ENCODE measurements around the gene CD248. TPM values are rescaled to one million over a fixed set of nuclear protein-coding genes. Genes with fewer than 3 reads are reported as not detected.

The CD248 gene
- total and polyA plus RNA-seq, 2 donors (not counting 1 experiment from before 2014, with no cell fraction given) = 0.40 to 0.96 TPM

- H3K36me3 ChIP-seq (replicated peaks in 1 of 2; ENCODE audit: control extremely low read depth in 1 of 2, control insufficient read depth in 1 of 2, extremely low read depth in 1 of 2, insufficient read depth in 2 of 2, low read length in 1 of 2) = no peaks in the 10 kb centered on the region
- H2AFZ ChIP-seq (ENCODE audit: insufficient read depth, low read depth, low read length, poor library complexity, severe bottlenecking) = peak overlapping the region; percentile 71
- peak overlapping the region; percentile 37 for H3K9ac ChIP-seq (ENCODE audit: low read length)
- intact Hi-C loops (cut with micrococcal nuclease) = no loop called here
- WGBS (ENCODE audit: insufficient coverage) = 25% methylated on average over 16 of the region's 16 CpGs
- peaks cover 0 to 4% (median 0%) of the 10 kb centered on the region in 3 donors for H3K9me3 ChIP-seq (ENCODE audit: control extremely low read depth in 1 of 3, control insufficient read depth in 2 of 3, insufficient read depth in 1 of 3, low read length in 2 of 3)
- H3K27me3 ChIP-seq (replicated peaks in 1 of 4; ENCODE audit: control extremely low read depth in 1 of 4, control insufficient read depth in 3 of 4, insufficient read depth in 4 of 4, low read length in 3 of 4) = peaks cover 2 to 33% (median 15%) of the 10 kb centered on the region in 4 experiments
- peaks cover 34 to 39% of the 10 kb centered on the region in 2 donors for H3K4me1 ChIP-seq (ENCODE audit: control insufficient read depth in 2 of 2, insufficient read depth in 2 of 2, low read length in 2 of 2)
- TF ChIP-seq EZH2 (IDR thresholded peaks at IDR 0.05; ENCODE audit: borderline replicate concordance, insufficient read depth, low read depth, low read length, poor library complexity, severe bottlenecking) (no peak), CTCF (IDR thresholded peaks at IDR 0.05) (no peak)
- H3K27ac ChIP-seq (ENCODE audit: low read length in 2 of 2) = no peak overlapping the region
- CTCF ChIA-PET = interaction anchor here (1.2 to 1.5 kb wide), 4 partner anchors 9 to 95 kb away, joined by 4 to 5 read pairs (median 4); no protein-coding TSS in a partner anchor
- peak overlapping the region; percentile 96 for H3K4me2 ChIP-seq (replicated peaks; ENCODE audit: low read depth, low read length, poor library complexity, severe bottlenecking)
- DNase-seq = no peak
- POLR2A ChIA-PET = no interaction called here
- Mint-ChIP-seq H3K27me3 (peaks cover 16% of the 10 kb centered on the region), H3K27ac (no peak overlapping the region), H3K4me1 (peaks cover 37% of the 10 kb centered on the region), H3K9me3 (ENCODE audit: insufficient read depth) (no peaks in the 10 kb centered on the region), H3K4me3 (peak overlapping the region; percentile 95)
- H4K20me1 ChIP-seq (ENCODE audit: control insufficient read depth, insufficient read depth, low read length, poor library complexity, severe bottlenecking) = peaks cover 12% of the 10 kb centered on the region
- ATAC-seq (ENCODE audit: low read depth) = no peak
- peak overlapping the region in 3 of 5 experiments; percentile 18 to 53 (median 35) for H3K4me3 ChIP-seq (ENCODE audit: control extremely low read depth in 1 of 5, extremely low read depth in 1 of 5, insufficient read depth in 1 of 5, low read depth in 2 of 5, low read length in 4 of 5)
- H3K79me2 ChIP-seq (ENCODE audit: control insufficient read depth, insufficient read depth, low read length) = peaks cover 24% of the 10 kb centered on the region
Observed at GRCh38 chr11:66291303-66291705, 25.5 kb downstream of the CD248 start.

GRCh38 chr11:66290330-66290621, 26.6 kb downstream of the CD248 start:
- Mint-ChIP-seq H3K4me3 (peak overlapping the region; percentile 95), H3K9me3 (ENCODE audit: insufficient read depth) (no peaks in the 10 kb centered on the region), H3K4me1 (peaks cover 37% of the 10 kb centered on the region), H3K27ac (peak overlapping the region; percentile 94), H3K27me3 (peaks cover 14% of the 10 kb centered on the region)
- Histone ChIP-seq H3K36me3 (replicated peaks in 1 of 2; ENCODE audit: control extremely low read depth in 1 of 2, control insufficient read depth in 1 of 2, extremely low read depth in 1 of 2, insufficient read depth in 2 of 2, low read length in 1 of 2) (peaks cover 0 to 6% of the 10 kb centered on the region in 2 experiments), H3K9me3 (ENCODE audit: control extremely low read depth in 1 of 3, control insufficient read depth in 2 of 3, insufficient read depth in 1 of 3, low read length in 2 of 3) (peaks cover 0 to 4% (median 0%) of the 10 kb centered on the region in 3 donors), H3K27ac (ENCODE audit: low read length in 2 of 2) (no peak overlapping the region), H2AFZ (ENCODE audit: insufficient read depth, low read depth, low read length, poor library complexity, severe bottlenecking) (no peak overlapping the region), H3K79me2 (ENCODE audit: control insufficient read depth, insufficient read depth, low read length) (peaks cover 32% of the 10 kb centered on the region), H4K20me1 (ENCODE audit: control insufficient read depth, insufficient read depth, low read length, poor library complexity, severe bottlenecking) (peaks cover 23% of the 10 kb centered on the region), H3K9ac (ENCODE audit: low read length) (no peak overlapping the region), H3K4me3 (ENCODE audit: control extremely low read depth in 1 of 5, extremely low read depth in 1 of 5, insufficient read depth in 1 of 5, low read depth in 2 of 5, low read length in 4 of 5) (no peak overlapping the region), H3K4me2 (replicated peaks; ENCODE audit: low read depth, low read length, poor library complexity, severe bottlenecking) (peak overlapping the region; percentile 94), H3K4me1 (ENCODE audit: control insufficient read depth in 2 of 2, insufficient read depth in 2 of 2, low read length in 2 of 2) (peaks cover 34 to 42% of the 10 kb centered on the region in 2 donors), H3K27me3 (replicated peaks in 1 of 4; ENCODE audit: control extremely low read depth in 1 of 4, control insufficient read depth in 3 of 4, insufficient read depth in 4 of 4, low read length in 3 of 4) (peaks cover 2 to 33% (median 15%) of the 10 kb centered on the region in 4 experiments)
- intact Hi-C loops (cut with micrococcal nuclease) = no loop called here
- ATAC-seq (ENCODE audit: low read depth) = no peak
- DNase-seq = no peak
- WGBS (ENCODE audit: insufficient coverage) = no CpG with 5 or more reads among the region's 2 CpGs
- CTCF ChIA-PET = no interaction called here
- POLR2A ChIA-PET = no interaction called here
- TF ChIP-seq CTCF (IDR thresholded peaks at IDR 0.05) (no peak), EZH2 (IDR thresholded peaks at IDR 0.05; ENCODE audit: borderline replicate concordance, insufficient read depth, low read depth, low read length, poor library complexity, severe bottlenecking) (no peak)
